LNCAP (cell line): ENCODE data around the gene SUPT6H.

ENCODE experiments used
- CTCF ChIP-seq: fragments of 450-650 bp; IDR thresholded peaks from 2 replicates; pipeline ENCODE4 v1.5.1; 2017; ENCODE audit warnings: mild to moderate bottlenecking

The SUPT6H gene

GRCh38 chr17:28643983-28644786 is 17.8 kb upstream of the SUPT6H start:
- peak; percentile 36; the same call in 1 of the 2 replicates for TF ChIP-seq CTCF

- no peak for TF ChIP-seq CTCF
These were observed 17.0 kb upstream of the SUPT6H start, which contains the start of gene BLTP2 for GRCh38 chr17:28644787-28645575. TSS of gene BLTP2 (minus strand) at chr17:28645158. CDS start at chr17:28645056, 102 bp downstream.

- TF ChIP-seq CTCF: no peak
These were observed 16.4 kb upstream of the SUPT6H start for GRCh38 chr17:28645576-28645939.

- TF ChIP-seq CTCF: no peak
These were observed 15.8 kb upstream of the SUPT6H start for GRCh38 chr17:28646039-28646754.

GRCh38 chr17:28648698-28649097 is 13.3 kb upstream of the SUPT6H start:
- no peak for TF ChIP-seq CTCF

GRCh38 chr17:28655160-28655559 is 6.8 kb upstream of the SUPT6H start:
- no peak for TF ChIP-seq CTCF

- no peak for TF ChIP-seq CTCF
These were observed 4.2 kb upstream of the SUPT6H start for GRCh38 chr17:28657756-28658155.
